Right lobe of liver (tissue), 4 donors: ENCODE measurements around the gene MUTYH.

Experiments
- POLR2A ChIP-seq: fragments of 450-650 bp; IDR thresholded peaks from one replicate; pipeline ENCODE4 v1.6.1; 2017; ENCODE audit warnings: antibody characterized with exemption, mild to moderate bottlenecking
- TF ChIP-seq, protein P1 (sequence below), 4 donors: fragments of 200-600 bp in 3 of 4; fragments of 450-650 bp in 1 of 4; IDR thresholded peaks; one replicate each; pipeline versions ENCODE4 v1.5.1 to v1.8.0; 2016 to 2022; ENCODE audit warnings: antibody characterized with exemption in 4 of 4, mild to moderate bottlenecking in 2 of 4
- donor health status: DM: no; HTN: no; CAD: no.
- donor health status: DM: no; HTN: no; CAD: no.
- donor health status: DM: no; HTN: yes; CAD: no.

DNA sequence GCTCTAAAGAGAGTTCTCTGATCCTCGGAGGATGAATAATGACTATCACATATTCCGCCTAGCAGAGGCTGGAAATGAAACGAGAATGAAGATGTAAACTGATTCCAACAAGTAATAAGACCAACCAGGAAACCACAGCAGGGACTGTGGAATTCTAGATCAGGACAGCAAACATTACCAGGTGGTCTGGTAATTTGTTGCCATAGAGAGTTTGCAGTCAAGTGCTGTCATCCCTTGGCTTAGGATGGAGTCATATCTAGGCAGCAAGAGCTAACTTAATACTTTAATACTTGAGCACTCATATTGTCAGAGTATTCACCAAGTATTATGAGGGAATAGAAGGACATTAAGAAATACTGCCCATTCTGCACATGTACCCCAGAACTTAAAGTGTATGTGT is 45.1 kb upstream of the MUTYH start:
- TF ChIP-seq POLR2A: no peak
- TF ChIP-seq, protein P1, sequence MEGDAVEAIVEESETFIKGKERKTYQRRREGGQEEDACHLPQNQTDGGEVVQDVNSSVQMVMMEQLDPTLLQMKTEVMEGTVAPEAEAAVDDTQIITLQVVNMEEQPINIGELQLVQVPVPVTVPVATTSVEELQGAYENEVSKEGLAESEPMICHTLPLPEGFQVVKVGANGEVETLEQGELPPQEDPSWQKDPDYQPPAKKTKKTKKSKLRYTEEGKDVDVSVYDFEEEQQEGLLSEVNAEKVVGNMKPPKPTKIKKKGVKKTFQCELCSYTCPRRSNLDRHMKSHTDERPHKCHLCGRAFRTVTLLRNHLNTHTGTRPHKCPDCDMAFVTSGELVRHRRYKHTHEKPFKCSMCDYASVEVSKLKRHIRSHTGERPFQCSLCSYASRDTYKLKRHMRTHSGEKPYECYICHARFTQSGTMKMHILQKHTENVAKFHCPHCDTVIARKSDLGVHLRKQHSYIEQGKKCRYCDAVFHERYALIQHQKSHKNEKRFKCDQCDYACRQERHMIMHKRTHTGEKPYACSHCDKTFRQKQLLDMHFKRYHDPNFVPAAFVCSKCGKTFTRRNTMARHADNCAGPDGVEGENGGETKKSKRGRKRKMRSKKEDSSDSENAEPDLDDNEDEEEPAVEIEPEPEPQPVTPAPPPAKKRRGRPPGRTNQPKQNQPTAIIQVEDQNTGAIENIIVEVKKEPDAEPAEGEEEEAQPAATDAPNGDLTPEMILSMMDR (IDR thresholded peaks at IDR 0.05): no peak
